ENCODE data around the gene CEP68. TPM values are rescaled to one million over a fixed set of nuclear protein-coding genes. Genes with fewer than 3 reads are reported as not detected.
A peak's percentile ranks its signal among the peaks of the same experiment; 100 is the strongest.

Gene CEP68
- total RNA-seq, 1 donor from 2014 or later: 12.6 TPM

DNA sequence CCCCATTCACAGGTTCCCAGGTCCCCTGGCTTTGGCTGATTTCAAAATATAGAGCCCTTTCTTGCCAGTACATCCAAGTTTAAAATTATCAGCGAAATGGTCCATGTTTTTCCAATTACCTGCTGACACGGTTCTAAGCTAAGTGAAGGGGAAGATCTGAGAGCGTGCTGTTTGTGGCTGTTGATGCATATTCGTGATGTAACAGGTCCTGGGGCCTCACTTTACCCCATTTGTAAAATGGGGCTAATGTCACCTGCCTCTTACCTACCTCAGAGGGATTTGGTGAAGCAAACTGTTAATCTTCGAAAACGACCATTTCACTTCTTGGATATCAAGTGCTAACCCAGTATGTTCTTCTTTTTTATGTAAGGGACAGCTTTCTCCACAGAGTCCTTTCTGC is 34.0 kb upstream of the CEP68 start:
- Histone ChIP-seq H3K4me3 (no peak overlapping the region), H3K4me1 (peaks cover 3% of the 10 kb centered on the region), H3K27me3 (ENCODE audit: low read depth) (no peaks in the 10 kb centered on the region), H3K27ac (no peak overlapping the region), H3K36me3 (peaks cover 28% of the 10 kb centered on the region), H3K9me3 (no peaks in the 10 kb centered on the region)
- no peak for ATAC-seq
- no peak for TF ChIP-seq CTCF (IDR thresholded peaks at IDR 0.05)
- intact Hi-C loops (cut with DNase I): no loop called here
- no peak for DNase-seq

DNA sequence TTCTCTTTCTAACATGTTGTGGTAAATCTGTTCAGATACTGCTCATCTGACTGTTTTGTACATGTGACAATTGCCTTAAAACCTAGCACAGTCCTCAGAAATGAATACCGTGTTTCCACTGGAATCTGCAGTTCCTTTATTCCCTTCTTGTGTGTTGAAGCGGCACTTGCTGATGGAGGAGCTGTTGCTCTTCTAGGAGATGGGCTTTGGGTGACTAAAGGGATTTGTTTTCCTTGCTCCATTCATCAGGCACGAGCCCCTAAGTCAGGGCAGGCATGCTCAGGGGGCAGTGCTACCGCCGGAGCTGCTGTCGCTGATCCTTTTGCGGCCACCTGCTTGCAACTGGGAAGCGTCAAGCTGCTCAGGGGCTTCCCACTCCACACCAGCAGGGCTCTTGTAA is 32.5 kb upstream of the CEP68 start:
- intact Hi-C loops (cut with DNase I): no loop called here
- ATAC-seq (no peak), DNase-seq (no peak)
- H3K36me3 ChIP-seq: peaks cover 22% of the 10 kb centered on the region
- peaks cover 12% of the 10 kb centered on the region for H3K4me1 ChIP-seq
- no peaks in the 10 kb centered on the region for H3K9me3 ChIP-seq
- no peak overlapping the region for H3K4me3 ChIP-seq
- TF ChIP-seq CTCF (IDR thresholded peaks at IDR 0.05): no peak
- no peaks in the 10 kb centered on the region for H3K27me3 ChIP-seq (ENCODE audit: low read depth)
- H3K27ac ChIP-seq: no peak overlapping the region

DNA sequence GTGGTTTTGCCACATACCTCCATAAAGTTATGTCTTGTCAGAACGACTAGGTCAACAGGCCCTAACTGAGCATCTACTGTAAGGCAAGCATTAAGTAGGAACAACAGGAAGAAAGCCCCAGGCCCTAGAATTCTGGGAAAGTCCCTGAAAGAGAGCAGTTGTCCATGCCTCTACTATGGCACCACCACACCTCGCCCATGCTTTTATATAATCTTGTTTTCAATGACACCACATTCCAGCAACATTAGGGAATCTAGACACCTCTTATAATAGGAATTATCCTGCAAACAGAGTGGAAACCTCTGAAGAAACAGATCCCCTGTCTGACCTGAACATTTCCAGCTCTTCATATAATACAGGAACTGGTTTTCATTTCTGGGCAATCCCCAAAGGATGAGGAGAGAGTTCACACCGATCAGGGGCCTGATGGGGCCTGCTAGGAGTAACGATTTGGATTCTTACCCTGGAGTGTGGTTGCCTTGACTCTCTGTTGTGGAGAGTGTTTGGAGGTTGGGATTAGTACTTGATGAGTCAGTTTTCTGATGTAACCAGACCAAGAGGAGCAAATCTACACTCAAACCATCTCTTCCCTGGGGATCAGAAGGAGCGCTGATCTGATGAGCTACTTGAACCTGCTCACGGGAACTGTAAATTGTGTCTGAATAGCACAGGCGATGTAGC is 31.9 kb upstream of the CEP68 start:
- no peak for ATAC-seq
- Histone ChIP-seq H3K4me3 (no peak overlapping the region), H3K27me3 (ENCODE audit: low read depth) (no peaks in the 10 kb centered on the region), H3K36me3 (peaks cover 16% of the 10 kb centered on the region), H3K27ac (no peak overlapping the region), H3K9me3 (no peaks in the 10 kb centered on the region), H3K4me1 (peaks cover 12% of the 10 kb centered on the region)
- DNase-seq: no peak
- no peak for TF ChIP-seq CTCF (IDR thresholded peaks at IDR 0.05)
- intact Hi-C loops (cut with DNase I): no loop called here

GRCh38 chr2:65025453-65026123 is 30.6 kb upstream of the CEP68 start:
- peaks cover 12% of the 10 kb centered on the region for H3K4me1 ChIP-seq
- no peak for TF ChIP-seq CTCF (IDR thresholded peaks at IDR 0.05)
- peak in 1 of 2 donors; percentile 43 for ATAC-seq
- intact Hi-C loops (cut with DNase I): no loop called here
- no peaks in the 10 kb centered on the region for H3K27me3 ChIP-seq (ENCODE audit: low read depth)
- no peak overlapping the region for H3K4me3 ChIP-seq
- H3K9me3 ChIP-seq: no peaks in the 10 kb centered on the region
- H3K27ac ChIP-seq: no peak overlapping the region
- no peak for DNase-seq
- peaks cover 8% of the 10 kb centered on the region for H3K36me3 ChIP-seq

DNA sequence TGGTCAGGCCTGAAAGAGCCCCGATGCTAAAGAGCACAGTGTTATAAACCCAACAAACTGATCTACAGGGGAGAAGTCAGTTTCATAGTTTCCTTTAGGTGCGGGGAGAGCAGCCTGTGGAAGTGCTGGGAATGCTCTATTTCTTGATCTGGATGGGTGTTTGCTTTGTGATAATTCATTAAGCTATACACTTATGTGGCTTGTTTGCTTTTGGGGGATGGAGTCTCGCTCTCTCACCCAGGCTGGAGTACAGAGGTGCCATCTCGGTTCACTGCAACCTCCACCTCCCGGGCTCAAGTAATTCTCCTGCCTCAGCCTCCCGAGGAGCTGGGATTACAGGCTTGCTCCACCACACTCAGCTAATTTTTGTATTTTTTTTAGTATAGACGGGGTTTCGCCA is 30.1 kb upstream of the CEP68 start:
- DNase-seq: no peak
- Histone ChIP-seq H3K27me3 (ENCODE audit: low read depth) (no peaks in the 10 kb centered on the region), H3K27ac (no peak overlapping the region), H3K4me3 (no peak overlapping the region), H3K9me3 (no peaks in the 10 kb centered on the region), H3K4me1 (peaks cover 14% of the 10 kb centered on the region), H3K36me3 (peaks cover 2% of the 10 kb centered on the region)
- intact Hi-C loops (cut with DNase I): no loop called here
- no peak for ATAC-seq
- TF ChIP-seq CTCF (IDR thresholded peaks at IDR 0.05): no peak

Measured in lower lobe of right lung (tissue), 2 donors.